ENCODE measurements around the gene LAMA2. TPM values are rescaled to one million over a fixed set of nuclear protein-coding genes. Genes with fewer than 3 reads are reported as not detected.

The LAMA2 gene
- total and polyA plus RNA-seq, 2 of the 13 experiments (the other 11 are each of a cell fraction or from before 2014, with no cell fraction given): 0.11 to 0.28 TPM

DNA sequence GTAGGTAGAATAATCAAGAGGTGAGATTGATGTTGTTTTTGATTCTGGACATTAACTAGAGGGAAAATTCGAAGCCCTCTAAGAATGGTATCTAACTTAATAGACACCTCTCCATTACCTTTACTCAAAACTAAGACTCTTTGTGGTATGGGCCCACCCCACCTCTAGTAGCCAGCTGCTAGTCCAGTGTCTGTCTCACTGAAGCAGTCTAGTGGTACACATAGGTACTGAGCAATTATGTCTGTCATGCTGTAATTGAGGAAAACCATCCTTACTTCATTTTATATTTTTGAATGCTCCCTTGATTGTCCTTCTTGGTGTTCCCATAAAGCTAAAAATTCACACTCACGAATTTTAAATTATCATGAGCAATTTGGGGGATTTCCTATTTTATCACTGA, 536.4 kb downstream of the LAMA2 start (continued):
- no peak for TF ChIP-seq ZNF318 (CRISPR knock-in tag; IDR thresholded peaks at IDR 0.05)
- no peak for TF ChIP-seq ZBTB7B (CRISPR knock-in tag; IDR thresholded peaks at IDR 0.05)

DNA sequence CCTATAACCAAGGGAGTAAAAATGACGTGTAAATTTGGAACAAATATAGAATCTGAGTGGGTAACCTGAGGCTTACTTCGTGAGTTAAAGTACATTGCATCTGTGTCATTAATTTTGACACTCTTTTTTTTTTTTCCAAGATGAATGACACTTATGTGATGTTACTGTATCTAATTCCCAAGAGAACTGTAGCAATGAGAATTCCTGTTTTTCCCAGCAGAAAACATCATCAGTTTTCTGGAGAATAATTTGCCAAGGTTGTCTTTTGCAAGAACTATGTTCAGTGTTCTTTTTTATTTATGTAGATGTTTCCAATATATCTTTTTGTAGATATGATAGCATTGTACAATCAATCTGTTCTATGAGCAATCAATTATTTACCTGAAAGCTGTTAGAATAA, 543.4 kb downstream of the LAMA2 start:
- FAIRE-seq (no peak), DNase-seq (ENCODE audit: low spot score) (no peak), ATAC-seq (no peak)
- CTCF ChIA-PET (ENCODE audit: low intra/inter-chr PET ratio, low total read pairs): no interaction called here
- intact Hi-C loops (cut with micrococcal nuclease; ENCODE audit: unreplicated experiment): no loop called here
- 0 out of 5 replicates have a peak, but pooled peaks cover 0 to 6% of the 10 kb centered on the region in 2 experiments for H3K27me3 ChIP-seq (ENCODE audit: control insufficient read depth in 1 of 2, insufficient read depth in 2 of 2, low read length in 2 of 2)
- no peaks in the 10 kb centered on the region for H3K36me3 ChIP-seq (replicated peaks in 1 of 2; ENCODE audit: control insufficient read depth in 1 of 2, insufficient read depth in 2 of 2, low read length in 2 of 2)
- POLR2A ChIA-PET: no interaction called here
- H2AFZ ChIP-seq (ENCODE audit: low read length): no peak overlapping the region
- H3K9me3 ChIP-seq (ENCODE audit: low read length): no peaks in the 10 kb centered on the region
- no peak overlapping the region for H3K4me3 ChIP-seq (replicated peaks in 1 of 3; ENCODE audit: insufficient read depth in 1 of 3, low read depth in 2 of 3, low read length in 3 of 3)
- BruUV-seq (replicated peaks): no TSS peak
- no peaks in the 10 kb centered on the region for H4K20me1 ChIP-seq (ENCODE audit: insufficient read depth, low read length)
- H3K4me2 ChIP-seq (ENCODE audit: low read depth, low read length): no peak overlapping the region
- H3K4me1 ChIP-seq (ENCODE audit: insufficient read depth, low read length): no peaks in the 10 kb centered on the region
- H3K27ac ChIP-seq (ENCODE audit: extremely low read length, insufficient read depth, low read length): no peak overlapping the region
- H3K79me2 ChIP-seq (ENCODE audit: insufficient read depth, low read length): no peaks in the 10 kb centered on the region
- H3K9ac ChIP-seq (ENCODE audit: insufficient read depth, low read depth, low read length): no peak overlapping the region
- WGBS (ENCODE audit: low lambda C conversion rate): 2% methylated on average over 2 of the region's 2 CpGs
- in situ Hi-C loops (cut with HindIII; ENCODE audit: extremely low pct_ligation_motif_present, low pct_unique_long_range_greater_than_20kb): no loop called here
- TF ChIP-seq ZNF572 (CRISPR knock-in tag; IDR thresholded peaks at IDR 0.05) (no peak), TGIF2 (CRISPR knock-in tag; IDR thresholded peaks at IDR 0.05) (no peak), MZF1 (CRISPR knock-in tag; IDR thresholded peaks at IDR 0.05; ENCODE audit: borderline replicate concordance) (no peak), ZNF274 (CRISPR knock-in tag; IDR thresholded peaks at IDR 0.05) (no peak), U2AF1 (optimal IDR thresholded peaks at IDR 0.05; ENCODE audit: low read depth, low read length) (no peak), ZNF574 (CRISPR knock-in tag; IDR thresholded peaks at IDR 0.05) (no peak), RBM22 (optimal IDR thresholded peaks at IDR 0.05; ENCODE audit: low read length) (no peak)
- TF ChIP-seq, protein P1, sequence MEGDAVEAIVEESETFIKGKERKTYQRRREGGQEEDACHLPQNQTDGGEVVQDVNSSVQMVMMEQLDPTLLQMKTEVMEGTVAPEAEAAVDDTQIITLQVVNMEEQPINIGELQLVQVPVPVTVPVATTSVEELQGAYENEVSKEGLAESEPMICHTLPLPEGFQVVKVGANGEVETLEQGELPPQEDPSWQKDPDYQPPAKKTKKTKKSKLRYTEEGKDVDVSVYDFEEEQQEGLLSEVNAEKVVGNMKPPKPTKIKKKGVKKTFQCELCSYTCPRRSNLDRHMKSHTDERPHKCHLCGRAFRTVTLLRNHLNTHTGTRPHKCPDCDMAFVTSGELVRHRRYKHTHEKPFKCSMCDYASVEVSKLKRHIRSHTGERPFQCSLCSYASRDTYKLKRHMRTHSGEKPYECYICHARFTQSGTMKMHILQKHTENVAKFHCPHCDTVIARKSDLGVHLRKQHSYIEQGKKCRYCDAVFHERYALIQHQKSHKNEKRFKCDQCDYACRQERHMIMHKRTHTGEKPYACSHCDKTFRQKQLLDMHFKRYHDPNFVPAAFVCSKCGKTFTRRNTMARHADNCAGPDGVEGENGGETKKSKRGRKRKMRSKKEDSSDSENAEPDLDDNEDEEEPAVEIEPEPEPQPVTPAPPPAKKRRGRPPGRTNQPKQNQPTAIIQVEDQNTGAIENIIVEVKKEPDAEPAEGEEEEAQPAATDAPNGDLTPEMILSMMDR (CRISPR knock-in tag; IDR thresholded peaks at IDR 0.05): no peak

Measured in HepG2 (cell line).